Neural progenitor cell (in vitro differentiated cells): Measurements from ENCODE around the gene ASH1L. TPM values are rescaled to one million over a fixed set of nuclear protein-coding genes. Genes with fewer than 3 reads are reported as not detected.

Source experiments
- DNase-seq: peaks from one replicate; pipeline ENCODE4 v3.0.0-alpha.2; 2016; ENCODE audit warnings: low spot score
- H2AFZ ChIP-seq: fragments of 200-600 bp; sonication (generic); replicated peaks from 2 replicates; pipeline ENCODE4 v1.6.1; 2016; ENCODE audit warnings: antibody characterized with exemption
- H3F3A ChIP-seq: fragments of 200-600 bp; sonication (generic); 2 replicates; pipeline ENCODE4 v1.6.1; 2016; ENCODE audit warnings: antibody characterized with exemption, low read depth
- H3K27ac ChIP-seq: fragments of 200-600 bp; sonication (generic); 2 replicates; pipeline ENCODE4 v1.5.1; 2016; ENCODE audit warnings: mild to moderate bottlenecking
- H3K27me3 ChIP-seq: fragments of 200-600 bp; sonication (generic); 2 replicates; pipeline ENCODE4 v1.6.1; 2016; ENCODE audit warnings: mild to moderate bottlenecking, moderate library complexity
- H3K36me3 ChIP-seq: fragments of 200-600 bp; sonication (generic); 2 replicates; pipeline ENCODE4 v1.5.1; 2016
- H3K4me1 ChIP-seq: fragments of 200-600 bp; sonication (generic); 2 replicates; pipeline ENCODE4 v1.6.1; 2016; ENCODE audit warnings: mixed run types
- H3K4me2 ChIP-seq: fragments of 200-600 bp; sonication (generic); 2 replicates; pipeline ENCODE4 v1.6.1; 2016
- H3K4me3 ChIP-seq: fragments of 200-600 bp; sonication (generic); 2 replicates; pipeline ENCODE4 v1.5.1; 2016
- H3K79me2 ChIP-seq: fragments of 200-600 bp; sonication (generic); 2 replicates; pipeline ENCODE4 v1.6.1; 2016; ENCODE audit warnings: low read depth
- H3K9ac ChIP-seq: fragments of 200-600 bp; sonication (generic); 2 replicates; pipeline ENCODE4 v1.6.1; 2016
- H3K9me3 ChIP-seq: fragments of 200-600 bp; sonication (generic); 2 replicates; pipeline ENCODE4 v1.5.1; 2016; ENCODE audit warnings: low read depth
- H4K20me1 ChIP-seq: fragments of 200-600 bp; sonication (generic); 2 replicates; pipeline ENCODE4 v1.6.1; 2016; ENCODE audit warnings: low read depth
- H3K27ac Mint-ChIP-seq: 3 replicates; pipeline ENCODE4 v1.8.0; 2021; ENCODE audit warnings: mixed read lengths
- H3K27me3 Mint-ChIP-seq: 2 replicates; pipeline ENCODE4 v1.8.0; 2022; ENCODE audit warnings: low read depth, mild to moderate bottlenecking, inconsistent platforms, moderate library complexity, mixed read lengths; ENCODE audit not compliant: insufficient read depth
- H3K36me3 Mint-ChIP-seq: 3 replicates; pipeline ENCODE4 v1.8.0; 2021; ENCODE audit warnings: mixed read lengths
- H3K4me1 Mint-ChIP-seq: 3 replicates; pipeline ENCODE4 v1.8.0; 2021; ENCODE audit warnings: mixed read lengths
- H3K4me3 Mint-ChIP-seq: 3 replicates; pipeline ENCODE4 v1.8.0; 2021; ENCODE audit warnings: mild to moderate bottlenecking, moderate library complexity, mixed read lengths
- H3K9me3 Mint-ChIP-seq: 3 replicates; pipeline ENCODE4 v1.8.0; 2020; ENCODE audit warnings: mixed read lengths
- EZH2 ChIP-seq: fragments of 200-600 bp; sonication (generic); IDR thresholded peaks from 2 replicates; pipeline ENCODE4 v1.6.1; 2017; ENCODE audit warnings: antibody characterized with exemption, mild to moderate bottlenecking, moderate library complexity
- EZH2phosphoT487 ChIP-seq: fragments of 200-600 bp; sonication (generic); IDR thresholded peaks from 2 replicates; pipeline ENCODE4 v1.6.1; 2017; ENCODE audit warnings: antibody characterized with exemption
- total RNA-seq: library from RNA; depleted of rRNA; stranded (reverse); fragments of >200 nt; gene quantifications from 2 replicates; pipeline ENCODE4 v1.2.3, GENCODE V29; 2015; ENCODE audit warnings: low replicate concordance
- TF ChIP-seq, protein P1 (sequence below): fragments of 200-600 bp; sonication (generic); IDR thresholded peaks from 2 replicates; pipeline ENCODE4 v1.5.1; 2017; ENCODE audit warnings: antibody characterized with exemption, mild to moderate bottlenecking

ASH1L gene
- total RNA-seq, 1 donor from 2014 or later = 42.1 TPM

DNA sequence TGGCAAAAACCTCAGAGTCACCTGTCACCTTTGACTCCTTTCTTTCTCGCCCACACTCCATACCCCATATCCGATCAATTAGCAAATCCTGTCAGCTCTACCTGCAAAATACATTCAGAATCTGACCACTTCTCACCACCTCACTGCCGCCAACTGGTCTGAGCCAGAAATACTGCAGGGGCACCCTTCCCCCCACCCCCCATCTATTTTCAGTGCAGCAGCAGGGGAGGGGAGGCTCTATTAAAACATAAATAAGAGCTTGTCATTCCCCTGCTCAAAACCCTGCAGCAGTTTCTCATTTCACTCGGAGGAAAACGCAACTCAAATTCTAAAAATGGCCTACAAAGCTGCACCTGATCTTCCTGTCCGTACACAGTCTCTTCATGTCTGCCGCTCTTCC lies 265.2 kb downstream of the ASH1L start:
- Histone ChIP-seq H3F3A (peaks cover 3% of the 10 kb centered on the region), H3K4me1 (no peaks in the 10 kb centered on the region), H3K4me3 (no peak overlapping the region), H3K27ac (no peak overlapping the region), H3K9me3 (no peaks in the 10 kb centered on the region), H2AFZ (no peak overlapping the region), H3K27me3 (peaks cover 51% of the 10 kb centered on the region), H3K36me3 (no peaks in the 10 kb centered on the region), H3K4me2 (no peak overlapping the region), H3K79me2 (no peaks in the 10 kb centered on the region), H4K20me1 (no peaks in the 10 kb centered on the region), H3K9ac (no peak overlapping the region)
- Mint-ChIP-seq H3K4me3 (no peak overlapping the region), H3K36me3 (no peaks in the 10 kb centered on the region), H3K27me3 (peaks cover 20% of the 10 kb centered on the region), H3K27ac (no peak overlapping the region), H3K9me3 (peaks cover 5% of the 10 kb centered on the region), H3K4me1 (peaks cover 6% of the 10 kb centered on the region)
- no peak for TF ChIP-seq EZH2phosphoT487
- TF ChIP-seq EZH2 = no peak
- TF ChIP-seq, protein P1, sequence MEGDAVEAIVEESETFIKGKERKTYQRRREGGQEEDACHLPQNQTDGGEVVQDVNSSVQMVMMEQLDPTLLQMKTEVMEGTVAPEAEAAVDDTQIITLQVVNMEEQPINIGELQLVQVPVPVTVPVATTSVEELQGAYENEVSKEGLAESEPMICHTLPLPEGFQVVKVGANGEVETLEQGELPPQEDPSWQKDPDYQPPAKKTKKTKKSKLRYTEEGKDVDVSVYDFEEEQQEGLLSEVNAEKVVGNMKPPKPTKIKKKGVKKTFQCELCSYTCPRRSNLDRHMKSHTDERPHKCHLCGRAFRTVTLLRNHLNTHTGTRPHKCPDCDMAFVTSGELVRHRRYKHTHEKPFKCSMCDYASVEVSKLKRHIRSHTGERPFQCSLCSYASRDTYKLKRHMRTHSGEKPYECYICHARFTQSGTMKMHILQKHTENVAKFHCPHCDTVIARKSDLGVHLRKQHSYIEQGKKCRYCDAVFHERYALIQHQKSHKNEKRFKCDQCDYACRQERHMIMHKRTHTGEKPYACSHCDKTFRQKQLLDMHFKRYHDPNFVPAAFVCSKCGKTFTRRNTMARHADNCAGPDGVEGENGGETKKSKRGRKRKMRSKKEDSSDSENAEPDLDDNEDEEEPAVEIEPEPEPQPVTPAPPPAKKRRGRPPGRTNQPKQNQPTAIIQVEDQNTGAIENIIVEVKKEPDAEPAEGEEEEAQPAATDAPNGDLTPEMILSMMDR = no peak
- DNase-seq = no peak

DNA sequence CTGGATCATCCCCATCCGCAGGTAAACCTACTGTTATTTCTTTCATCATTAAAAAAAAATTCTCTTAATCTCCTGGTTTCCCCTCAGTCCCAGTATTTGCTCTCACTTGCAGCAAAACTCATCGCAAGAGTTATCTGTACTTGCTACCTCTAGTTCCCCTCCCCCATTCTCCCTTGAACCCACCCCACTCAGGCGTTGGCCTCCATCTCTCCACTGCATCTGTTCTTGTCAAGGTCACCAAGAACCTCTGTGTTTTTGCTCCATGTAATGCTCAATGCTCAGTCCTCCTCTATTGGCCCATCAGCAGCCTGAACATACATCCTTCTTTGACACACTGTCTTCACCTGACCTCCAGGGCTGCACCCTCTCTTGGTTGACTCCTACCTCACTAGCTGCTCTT lies 265.9 kb downstream of the ASH1L start:
- Histone ChIP-seq H3K27me3 (peaks cover 51% of the 10 kb centered on the region), H3K4me2 (no peak overlapping the region), H3K9me3 (no peaks in the 10 kb centered on the region), H3K36me3 (no peaks in the 10 kb centered on the region), H3F3A (peaks cover 3% of the 10 kb centered on the region), H3K9ac (no peak overlapping the region), H3K27ac (no peak overlapping the region), H3K4me3 (no peak overlapping the region), H2AFZ (no peak overlapping the region), H3K4me1 (no peaks in the 10 kb centered on the region), H3K79me2 (no peaks in the 10 kb centered on the region), H4K20me1 (no peaks in the 10 kb centered on the region)
- Mint-ChIP-seq H3K27ac (peak overlapping the region; percentile 1), H3K27me3 (peaks cover 21% of the 10 kb centered on the region), H3K9me3 (peaks cover 5% of the 10 kb centered on the region), H3K36me3 (no peaks in the 10 kb centered on the region), H3K4me1 (peaks cover 6% of the 10 kb centered on the region), H3K4me3 (no peak overlapping the region)
- TF ChIP-seq EZH2 = no peak
- TF ChIP-seq, protein P1 = no peak
- TF ChIP-seq EZH2phosphoT487 = no peak
- DNase-seq = no peak

DNA sequence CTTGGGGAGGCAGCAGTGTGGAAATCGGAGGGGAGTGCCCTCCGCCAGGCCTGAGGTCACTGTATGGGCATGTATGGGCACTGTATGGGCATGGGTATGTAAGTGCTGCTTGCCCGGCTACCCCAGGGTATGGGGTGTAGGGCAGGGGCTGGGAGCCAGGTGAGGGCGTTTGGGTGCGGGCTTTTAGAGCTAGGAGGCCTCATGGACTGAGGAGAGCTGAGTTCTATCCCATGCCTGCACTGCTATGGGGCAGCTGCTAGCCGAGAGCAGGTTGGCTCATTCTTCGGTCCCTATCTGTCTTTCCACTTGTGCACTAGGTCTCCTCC lies 266.7 kb downstream of the ASH1L start:
- H3K79me2 ChIP-seq = no peaks in the 10 kb centered on the region
- peak overlapping the region; percentile 83 for H3K4me2 ChIP-seq
- peaks cover 3% of the 10 kb centered on the region for H3F3A ChIP-seq
- no peak overlapping the region for H3K27ac ChIP-seq
- peaks cover 51% of the 10 kb centered on the region for H3K27me3 ChIP-seq
- H3K4me1 ChIP-seq = no peaks in the 10 kb centered on the region
- Mint-ChIP-seq H3K4me1 (peaks cover 6% of the 10 kb centered on the region), H3K36me3 (no peaks in the 10 kb centered on the region), H3K4me3 (no peak overlapping the region), H3K27ac (no peak overlapping the region), H3K27me3 (peaks cover 25% of the 10 kb centered on the region), H3K9me3 (peaks cover 5% of the 10 kb centered on the region)
- H4K20me1 ChIP-seq = no peaks in the 10 kb centered on the region
- no peak for DNase-seq
- H3K36me3 ChIP-seq = no peaks in the 10 kb centered on the region
- H3K4me3 ChIP-seq = peak overlapping the region; percentile 47
- TF ChIP-seq EZH2phosphoT487 (no peak), EZH2 (no peak)
- TF ChIP-seq, protein P1 = no peak
- no peak overlapping the region for H3K9ac ChIP-seq
- peak overlapping the region; percentile 93 for H2AFZ ChIP-seq
- no peaks in the 10 kb centered on the region for H3K9me3 ChIP-seq
